NCI-H2081 (cell line): Measurements from ENCODE around the gene PGD.
A peak's percentile ranks its signal among the peaks of the same experiment; 100 is the strongest.
"Not testable (repeated sequence)": the region's sequence is repeated elsewhere in the genome, so short reads cannot be mapped to it uniquely, and the experiment has no call there.

Source experiments
- DNase-seq, 2 experiments: peaks; one replicate each; lab custom pipeline; 2025; lab: John Stamatoyannopoulos, UW

Gene PGD

GRCh38 chr1:10399444-10399941 is 629 bp downstream of the PGD start:
- DNase-seq, result no peak

- DNase-seq, result no peak
Measured at GRCh38 chr1:10400013-10400412, 1.1 kb downstream of the PGD start.

GRCh38 chr1:10401281-10401680 is 2.4 kb downstream of the PGD start:
- DNase-seq, result no peak

- DNase-seq, result no peak
Measured at GRCh38 chr1:10402729-10403274, 3.9 kb downstream of the PGD start.

- DNase-seq, result no peak
Measured at GRCh38 chr1:10407201-10407600, 8.3 kb downstream of the PGD start.

- no peak for DNase-seq
Measured at GRCh38 chr1:10415211-10415930, 16.5 kb downstream of the PGD start.

GRCh38 chr1:10415967-10416366 is 17.1 kb downstream of the PGD start:
- DNase-seq, result not testable (repeated sequence)

- DNase-seq, result not testable (repeated sequence)
Measured at GRCh38 chr1:10418741-10419140, 19.9 kb downstream of the PGD start.

- DNase-seq, result no peak
Measured at GRCh38 chr1:10419351-10419750, 20.5 kb downstream of the PGD start.

GRCh38 chr1:10421637-10422036 is 22.8 kb downstream of the PGD start:
- DNase-seq, result no peak

- DNase-seq, result no peak
Measured at GRCh38 chr1:10424034-10424433, 25.2 kb downstream of the PGD start.

GRCh38 chr1:10424651-10425050 is 25.8 kb downstream of the PGD start:
- DNase-seq, result no peak

GRCh38 chr1:10425826-10426534 is 27.1 kb downstream of the PGD start:
- DNase-seq, result not testable (repeated sequence)

GRCh38 chr1:10426535-10426848 is 27.6 kb downstream of the PGD start:
- not testable (repeated sequence) for DNase-seq

GRCh38 chr1:10428984-10429383 is 30.1 kb downstream of the PGD start:
- DNase-seq, result no peak

- no peak for DNase-seq
Measured at GRCh38 chr1:10429868-10430215, 31.0 kb downstream of the PGD start.

- DNase-seq, result peak; percentile 83 to 90
Measured at GRCh38 chr1:10430216-10431069, 31.6 kb downstream of the PGD start, which contains the start of gene CENPS. TSS of gene CENPS (plus strand) at chr1:10430433. CDS start at chr1:10430518, 85 bp downstream.

GRCh38 chr1:10431070-10431730 is 32.3 kb downstream of the PGD start:
- DNase-seq, result peak in 1 of 2 experiments; percentile 50

- DNase-seq, result no peak
Measured at GRCh38 chr1:10432910-10433700, 34.2 kb downstream of the PGD start.

- no peak for DNase-seq
Measured at GRCh38 chr1:10433790-10434189, 34.9 kb downstream of the PGD start.

- DNase-seq, result no peak
Measured at GRCh38 chr1:10434590-10434989, 35.7 kb downstream of the PGD start.
